ENCODE data around the gene CELSR1.
"Not testable (repeated sequence)": the region's sequence is repeated elsewhere in the genome, so short reads cannot be mapped to it uniquely, and the experiment has no call there.

The CELSR1 gene

GRCh38 chr22:46317646-46318045 lies 219.8 kb downstream of the CELSR1 start:
- in situ Hi-C loops (cut with HindIII; ENCODE audit: low sequenced_read_pairs): no loop called here

GRCh38 chr22:46315976-46316375 lies 221.4 kb downstream of the CELSR1 start:
- in situ Hi-C loops (cut with HindIII; ENCODE audit: low sequenced_read_pairs): no loop called here

- in situ Hi-C loops (cut with HindIII; ENCODE audit: low sequenced_read_pairs): not testable (repeated sequence)
Observed at GRCh38 chr22:46312848-46313247, 224.6 kb downstream of the CELSR1 start.

- in situ Hi-C loops (cut with HindIII; ENCODE audit: low sequenced_read_pairs): no loop called here
Observed at GRCh38 chr22:46312056-46312455, 225.4 kb downstream of the CELSR1 start.

All from DLD1 (cell line).